HepG2 (cell line): Measurements from ENCODE around the gene TLCD3B. TPM values are rescaled to one million over a fixed set of nuclear protein-coding genes. Genes with fewer than 3 reads are reported as not detected.

Experiments
- BORCS8-MEF2B ChIP-seq: sonication (generic); formaldehyde crosslinking; IDR thresholded peaks from 2 replicates; pipeline ENCODE4 v1.8.0; 2022; ENCODE audit warnings: mild to moderate bottlenecking, missing genetic modification reagents
- EEA1 ChIP-seq: sonication (generic); formaldehyde crosslinking; IDR thresholded peaks from 2 replicates; pipeline ENCODE4 v1.5.1; 2020; ENCODE audit warnings: mild to moderate bottlenecking, missing genetic modification reagents, borderline replicate concordance
- GABPB1 ChIP-seq: IDR thresholded peaks from 2 replicates; pipeline ENCODE4 v1.6.1; 2016; ENCODE audit warnings: mild to moderate bottlenecking, missing genetic modification reagents, moderate library complexity, missing compliant biosample characterization
- HOXA5 ChIP-seq: sonication (generic); formaldehyde crosslinking; IDR thresholded peaks from 2 replicates; pipeline ENCODE4 v1.4.0; 2020; ENCODE audit warnings: missing genetic modification reagents
- KDM2A ChIP-seq: sonication (generic); formaldehyde crosslinking; IDR thresholded peaks from 2 replicates; pipeline ENCODE4 v1.4.0; 2020; ENCODE audit warnings: low read depth, missing genetic modification reagents, borderline replicate concordance
- KLF6 ChIP-seq: IDR thresholded peaks from 2 replicates; pipeline ENCODE4 v1.8.0; 2016; ENCODE audit warnings: missing biosample characterization, missing genetic modification reagents
- NCOA2 ChIP-seq: sonication (generic); formaldehyde crosslinking; IDR thresholded peaks from 2 replicates; pipeline ENCODE4 v1.8.0; 2022; ENCODE audit warnings: inconsistent platforms
- PRPF4 ChIP-seq: fragments of 200-400 bp; formaldehyde crosslinking; IDR thresholded peaks from 2 replicates; pipeline ENCODE4 v1.6.1; 2016; ENCODE audit warnings: low read length, low read depth; ENCODE audit not compliant: poor library complexity, severe bottlenecking
- REST ChIP-seq, 2 experiments: IDR thresholded peaks; 2 replicates each; pipeline ENCODE4 v1.6.1; 2011 to 2012; ENCODE audit warnings: low read length in 2 of 2, borderline replicate concordance in 1 of 2, low read depth in 1 of 2, mild to moderate bottlenecking in 1 of 2, moderate library complexity in 1 of 2
- SATB2 ChIP-seq: sonication (generic); formaldehyde crosslinking; IDR thresholded peaks from 2 replicates; pipeline ENCODE4 v1.5.0; 2020; ENCODE audit warnings: missing genetic modification reagents
- TMF1 ChIP-seq: sonication (generic); formaldehyde crosslinking; IDR thresholded peaks from 2 replicates; pipeline ENCODE4 v1.8.1; 2022; ENCODE audit warnings: low read depth, missing genetic modification reagents
- XRCC5 ChIP-seq: fragments of 200-400 bp; formaldehyde crosslinking; optimal IDR thresholded peaks from 2 replicates; pipeline ENCODE3; 2017; ENCODE audit warnings: mild to moderate bottlenecking, low read length
- ZBTB7A ChIP-seq: sonication (generic); formaldehyde crosslinking; IDR thresholded peaks from 2 replicates; pipeline ENCODE4 v1.8.0; 2022; ENCODE audit warnings: mild to moderate bottlenecking, missing genetic modification reagents
- ZFP91 ChIP-seq: sonication (generic); formaldehyde crosslinking; IDR thresholded peaks from 2 replicates; pipeline ENCODE4 v1.9.0; 2022; ENCODE audit warnings: missing genetic modification reagents, mild to moderate bottlenecking, borderline replicate concordance
- ZNF430 ChIP-seq: sonication (generic); formaldehyde crosslinking; IDR thresholded peaks from 2 replicates; pipeline ENCODE4 v1.9.0; 2021; ENCODE audit warnings: mild to moderate bottlenecking, missing genetic modification reagents
- ZNF547 ChIP-seq: sonication (generic); formaldehyde crosslinking; IDR thresholded peaks from 2 replicates; pipeline ENCODE4 v1.5.1; 2020; ENCODE audit warnings: mild to moderate bottlenecking, missing genetic modification reagents
- ZNF564 ChIP-seq: sonication (generic); formaldehyde crosslinking; IDR thresholded peaks from 2 replicates; pipeline ENCODE4 v1.8.1; 2023; ENCODE audit warnings: mild to moderate bottlenecking, missing genetic modification reagents
- polyA plus RNA-seq, 8 experiments: library from polyadenylated mRNA; depleted of rRNA in 3 of 8; stranded (reverse) in 7 of 8; unstranded in 1 of 8; fragments of >200 nt; fragmentation: Illumina TruSeq in 4 of 8; extraction: Trizol in 4 of 8; gene quantifications; 2 replicates each; pipeline versions ENCODE4 v1.2.1 to v1.2.3, GENCODE V29; 2011 to 2016; ENCODE audit warnings: low read depth in 4 of 8, missing spikeins in 1 of 8, mixed read lengths in 1 of 8; ENCODE audit not compliant: insufficient read depth in 1 of 8
- total RNA-seq, 5 experiments: library from RNA; depleted of rRNA; stranded (reverse); fragments of >200 nt; fragmentation: Illumina TruSeq; extraction: Trizol; gene quantifications; 2 replicates each; pipeline ENCODE4 v1.2.3, GENCODE V29; 2016; ENCODE audit warnings: low read depth in 1 of 5
- TF ChIP-seq, protein P1 (sequence below): sonication (generic); formaldehyde crosslinking; conservative IDR thresholded peaks from 2 replicates; pipeline ENCODE4 v1.4.0; 2020; ENCODE audit warnings: missing genetic modification reagents
- TF ChIP-seq, protein P2 (sequence below): sonication (generic); formaldehyde crosslinking; IDR thresholded peaks from 2 replicates; pipeline ENCODE4 v1.5.1; 2020; ENCODE audit warnings: mild to moderate bottlenecking, missing genetic modification reagents, borderline replicate concordance

The TLCD3B gene
- total and polyA plus RNA-seq, 2 of the 13 experiments (the other 11 are each of a cell fraction or from before 2014, with no cell fraction given) = not detected

DNA sequence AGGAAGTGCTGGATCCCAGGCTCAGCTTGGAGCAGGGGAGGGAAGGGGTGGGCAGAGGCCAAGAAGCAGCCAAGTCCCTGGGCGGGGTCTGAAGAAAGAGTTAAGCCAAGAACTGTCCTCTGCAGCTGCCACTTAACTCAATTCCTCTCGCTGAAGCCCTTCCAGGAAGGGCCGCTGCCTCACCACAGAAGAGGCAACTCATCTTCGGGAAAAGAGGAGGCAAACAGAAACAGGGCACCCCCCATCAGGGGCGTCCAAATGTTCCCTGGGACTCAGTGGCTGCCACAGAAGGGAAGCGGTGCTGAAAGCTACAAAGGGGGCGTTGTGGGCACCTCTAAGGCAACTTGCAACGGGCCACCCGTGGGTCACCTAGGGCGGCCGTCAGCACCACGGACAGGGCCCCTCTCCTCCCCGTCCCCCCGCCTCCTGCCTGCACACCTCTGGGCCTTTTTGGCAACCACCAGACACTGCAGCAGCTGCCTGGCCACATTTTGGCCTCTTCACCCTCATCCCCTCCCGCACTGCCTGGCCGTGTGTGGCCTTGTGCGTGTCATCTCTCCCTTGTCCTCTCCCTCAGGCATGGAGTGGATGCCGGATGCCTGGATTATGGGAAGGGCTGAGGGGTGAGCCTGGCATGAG lies 2.5 kb downstream of the TLCD3B start (continued):
- no peak for TF ChIP-seq PRPF4
- TF ChIP-seq XRCC5 = peak; percentile 20
- TF ChIP-seq EEA1 (CRISPR knock-in tag) = 0 out of 2 replicates have a peak, but pooled peaks have one; percentile 47
- TF ChIP-seq ZNF430 (CRISPR knock-in tag) = peak; percentile 44; the same call in 1 of the 2 replicates
- TF ChIP-seq ZBTB7A = peak; percentile 13; the same call in 1 of the 2 replicates
- peak; percentile 41; the same call in 1 of the 2 replicates for TF ChIP-seq KDM2A (CRISPR knock-in tag)
- TF ChIP-seq SATB2 (CRISPR knock-in tag) = no peak
- TF ChIP-seq, protein P1, sequence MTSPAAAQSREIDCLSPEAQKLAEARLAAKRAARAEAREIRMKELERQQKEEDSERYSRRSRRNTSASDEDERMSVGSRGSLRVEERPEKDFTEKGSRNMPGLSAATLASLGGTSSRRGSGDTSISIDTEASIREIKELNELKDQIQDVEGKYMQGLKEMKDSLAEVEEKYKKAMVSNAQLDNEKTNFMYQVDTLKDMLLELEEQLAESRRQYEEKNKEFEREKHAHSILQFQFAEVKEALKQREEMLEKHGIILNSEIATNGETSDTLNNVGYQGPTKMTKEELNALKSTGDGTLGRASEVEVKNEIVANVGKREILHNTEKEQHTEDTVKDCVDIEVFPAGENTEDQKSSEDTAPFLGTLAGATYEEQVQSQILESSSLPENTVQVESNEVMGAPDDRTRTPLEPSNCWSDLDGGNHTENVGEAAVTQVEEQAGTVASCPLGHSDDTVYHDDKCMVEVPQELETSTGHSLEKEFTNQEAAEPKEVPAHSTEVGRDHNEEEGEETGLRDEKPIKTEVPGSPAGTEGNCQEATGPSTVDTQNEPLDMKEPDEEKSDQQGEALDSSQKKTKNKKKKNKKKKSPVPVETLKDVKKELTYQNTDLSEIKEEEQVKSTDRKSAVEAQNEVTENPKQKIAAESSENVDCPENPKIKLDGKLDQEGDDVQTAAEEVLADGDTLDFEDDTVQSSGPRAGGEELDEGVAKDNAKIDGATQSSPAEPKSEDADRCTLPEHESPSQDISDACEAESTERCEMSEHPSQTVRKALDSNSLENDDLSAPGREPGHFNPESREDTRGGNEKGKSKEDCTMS = no peak
- TF ChIP-seq HOXA5 = 0 out of 2 replicates have a peak, but pooled peaks have one; percentile 45
- peak; percentile 77 for TF ChIP-seq TMF1
- TF ChIP-seq ZFP91 (CRISPR knock-in tag) = peak; percentile 28; the same call in 1 of the 2 replicates
- peak; percentile 92 to 97 for TF ChIP-seq REST (IDR thresholded peaks at IDR 0.05; ENCODE audit: borderline replicate concordance in 1 of 2, low read depth in 1 of 2, low read length in 2 of 2)
- TF ChIP-seq BORCS8-MEF2B (CRISPR knock-in tag) = 0 out of 2 replicates have a peak, but pooled peaks have one; percentile 47
- 0 out of 2 replicates have a peak, but pooled peaks have one; percentile 55 for TF ChIP-seq ZNF547
- 0 out of 2 replicates have a peak, but pooled peaks have one; percentile 63 for TF ChIP-seq KLF6 (CRISPR knock-in tag)
- no peak for TF ChIP-seq NCOA2 (CRISPR knock-in tag)
- peak; percentile 43; the same call in 1 of the 2 replicates for TF ChIP-seq GABPB1
- TF ChIP-seq, protein P2, sequence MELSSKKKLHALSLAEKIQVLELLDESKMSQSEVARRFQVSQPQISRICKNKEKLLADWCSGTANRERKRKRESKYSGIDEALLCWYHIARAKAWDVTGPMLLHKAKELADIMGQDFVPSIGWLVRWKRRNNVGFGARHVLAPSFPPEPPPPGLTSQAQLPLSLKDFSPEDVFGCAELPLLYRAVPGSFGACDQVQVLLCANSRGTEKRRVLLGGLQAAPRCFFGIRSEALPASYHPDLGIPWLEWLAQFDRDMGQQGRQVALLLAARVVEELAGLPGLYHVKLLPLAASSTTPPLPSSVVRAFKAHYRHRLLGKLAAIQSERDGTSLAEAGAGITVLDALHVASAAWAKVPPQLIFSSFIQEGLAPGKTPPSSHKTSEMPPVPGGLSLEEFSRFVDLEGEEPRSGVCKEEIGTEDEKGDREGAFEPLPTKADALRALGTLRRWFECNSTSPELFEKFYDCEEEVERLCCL (CRISPR knock-in tag) = no peak
- TF ChIP-seq ZNF564 (CRISPR knock-in tag) = 0 out of 2 replicates have a peak, but pooled peaks have one; percentile 39
